ENCODE measurements around the gene IL12A. TPM values are rescaled to one million over a fixed set of nuclear protein-coding genes. Genes with fewer than 3 reads are reported as not detected.

The IL12A gene
- total RNA-seq = 1.0 TPM in 1 of 2 replicates, not detected in the other

- peak; percentile 41 for DNase-seq (ENCODE audit: low read depth)
Measured at GRCh38 chr3:159988617-159989271, at the start of gene IL12A. IL12A (plus strand) TSS chr3:159988835.

DNA sequence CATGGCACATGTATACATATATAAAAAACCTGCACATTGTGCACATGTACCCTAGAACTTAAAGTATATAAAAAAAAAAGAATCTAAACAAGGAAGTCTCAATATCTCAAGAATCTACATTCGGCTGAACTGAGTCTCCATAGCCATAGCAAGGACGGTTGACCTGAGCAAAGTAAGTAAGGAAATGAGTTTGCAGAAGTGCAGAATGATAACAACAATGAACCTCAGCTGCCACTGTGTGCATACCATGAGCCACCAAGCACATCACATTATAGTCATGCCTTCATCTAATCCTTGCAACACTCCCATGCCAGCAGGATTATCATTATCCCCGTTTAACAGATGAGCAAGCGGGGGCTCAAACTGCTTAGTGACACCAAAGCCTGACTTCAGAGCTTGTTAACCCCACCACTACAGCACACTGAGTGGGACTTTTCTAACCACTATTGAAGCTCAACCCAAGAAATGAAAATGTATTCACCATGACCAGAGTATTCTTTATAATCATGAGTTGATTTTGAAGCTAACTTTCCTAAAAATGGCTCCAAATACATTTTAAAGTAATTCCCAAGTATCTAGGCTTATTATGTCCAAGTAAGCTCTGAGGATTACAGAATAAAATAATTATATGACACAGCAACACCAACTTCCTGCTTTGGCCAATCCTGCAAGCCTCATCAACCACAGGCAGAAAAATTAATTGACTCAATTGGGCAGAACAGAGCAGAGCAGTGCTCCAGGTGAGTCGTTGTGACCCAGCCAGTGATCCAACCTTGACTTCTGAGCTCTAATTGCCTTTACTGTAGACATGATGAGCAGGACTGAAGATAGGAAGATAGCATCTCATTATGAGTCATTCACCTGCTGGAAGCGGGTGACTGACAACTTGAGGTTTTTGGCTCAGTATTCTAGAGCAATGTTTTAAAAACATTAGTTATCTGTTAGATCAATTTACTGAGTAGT is 47.3 kb upstream of the IL12A start:
- DNase-seq (ENCODE audit: low read depth) = peak; percentile 19

DNA sequence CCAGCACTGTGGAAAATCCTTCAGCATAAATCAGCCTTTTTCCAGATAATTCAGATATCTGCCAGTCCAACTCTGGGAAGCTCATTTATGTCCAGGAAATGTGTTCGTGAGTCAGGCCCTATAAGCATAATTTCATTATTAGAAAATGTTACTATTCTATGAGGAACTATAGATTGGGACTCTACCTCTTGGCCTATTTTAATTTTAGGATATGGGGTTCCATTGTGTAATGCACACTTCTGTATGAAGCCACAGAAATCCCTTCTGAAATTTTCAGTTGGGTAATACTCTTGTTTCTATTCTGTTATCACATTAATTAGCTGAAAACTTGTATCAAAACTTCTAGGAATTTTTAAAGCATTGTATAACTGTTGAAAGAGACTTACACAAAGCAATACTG is 43.9 kb upstream of the IL12A start:
- no peak for DNase-seq (ENCODE audit: low read depth)

DNA sequence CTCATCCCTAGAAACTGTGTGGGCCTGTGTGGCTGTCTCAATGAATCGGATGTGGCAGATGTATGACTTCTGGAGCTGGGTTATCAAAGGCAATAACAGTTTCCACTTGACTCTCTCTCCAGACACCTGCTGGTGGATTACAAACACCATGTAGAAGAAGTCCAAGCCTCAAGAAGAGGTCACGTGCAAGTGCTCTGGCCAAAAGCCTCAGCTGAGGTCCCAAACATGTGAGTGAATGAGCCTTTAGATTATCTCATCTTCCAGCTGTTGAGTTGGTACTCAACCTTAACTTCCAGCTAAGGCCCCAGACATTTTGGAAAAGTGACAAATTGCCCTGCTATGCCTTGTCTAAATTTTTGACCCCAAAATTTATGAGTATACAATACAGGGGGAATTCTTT is 42.7 kb upstream of the IL12A start:
- no peak for DNase-seq (ENCODE audit: low read depth)

- DNase-seq (ENCODE audit: low read depth) = peak; percentile 18
Measured at GRCh38 chr3:159947220-159947619, 41.4 kb upstream of the IL12A start.

DNA sequence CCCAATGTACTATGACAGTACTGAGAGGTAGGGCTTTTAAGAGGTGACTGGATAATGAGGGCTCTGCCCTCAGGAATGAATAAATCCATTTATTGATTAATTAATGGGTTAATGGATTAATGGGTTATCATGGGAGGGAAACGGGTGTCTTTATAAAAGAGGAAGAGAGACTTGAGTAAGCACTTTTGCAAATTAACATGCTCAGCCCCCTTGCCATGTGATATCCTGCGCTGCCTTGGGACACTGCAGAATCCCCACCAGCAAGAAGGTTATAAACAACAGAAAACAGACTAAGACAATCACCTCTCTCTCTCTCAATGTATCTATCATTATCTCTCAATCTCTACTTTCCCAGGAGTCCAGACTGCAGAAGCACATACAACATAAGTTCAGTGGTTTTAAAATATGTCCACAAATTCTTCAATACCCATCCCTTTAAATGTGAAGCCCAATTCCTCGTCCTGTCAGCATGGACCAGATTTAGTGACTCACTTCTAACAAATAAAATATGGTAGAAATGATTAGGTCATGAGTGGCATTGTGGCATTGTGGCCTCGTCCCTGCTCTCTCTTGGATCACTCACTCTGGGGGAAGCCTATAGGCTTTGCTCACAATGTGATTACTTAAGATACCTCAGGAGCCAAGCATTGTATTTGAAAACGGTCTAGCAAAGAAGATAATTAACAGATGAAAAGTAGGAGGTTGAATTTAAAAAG is 40.0 kb upstream of the IL12A start:
- DNase-seq (ENCODE audit: low read depth) = no peak

DNA sequence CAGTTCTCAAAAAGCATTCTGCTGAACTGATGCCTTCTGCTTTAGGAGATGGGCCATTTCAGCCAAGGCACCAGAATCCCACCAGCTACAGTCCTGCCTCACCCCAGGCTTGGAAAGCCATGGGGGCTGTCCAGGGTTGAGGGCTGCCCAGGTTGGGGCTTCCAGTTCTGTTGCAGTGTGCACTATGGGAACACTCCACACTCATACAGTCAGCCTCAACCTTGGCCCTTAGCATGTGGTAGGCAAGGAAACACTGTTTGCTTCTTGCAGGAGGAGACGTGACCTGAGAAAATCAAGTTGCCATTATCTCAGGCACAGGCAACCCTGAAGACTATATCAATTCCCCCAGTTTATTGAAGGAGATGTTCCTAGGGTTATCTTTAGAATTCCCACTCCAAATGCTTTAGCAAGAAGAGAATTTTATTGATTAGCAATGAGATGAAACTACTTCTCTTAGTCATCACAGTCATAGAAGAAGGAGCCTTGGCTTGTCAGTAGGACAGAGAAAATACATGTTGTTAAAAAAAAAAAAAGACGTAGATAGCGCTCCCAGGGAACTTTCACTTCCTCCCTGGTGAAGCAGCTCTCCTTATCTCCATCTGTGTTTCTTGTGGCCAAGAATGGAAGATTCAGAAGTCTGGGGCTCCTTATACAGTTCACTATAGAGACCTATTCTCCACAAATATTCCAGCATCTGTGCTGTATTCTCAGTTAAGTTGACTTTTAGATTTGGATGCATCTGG is 38.3 kb upstream of the IL12A start:
- DNase-seq (ENCODE audit: low read depth) = no peak

- DNase-seq (ENCODE audit: low read depth) = no peak
Measured at GRCh38 chr3:159951540-159951939, 37.1 kb upstream of the IL12A start.

DNA sequence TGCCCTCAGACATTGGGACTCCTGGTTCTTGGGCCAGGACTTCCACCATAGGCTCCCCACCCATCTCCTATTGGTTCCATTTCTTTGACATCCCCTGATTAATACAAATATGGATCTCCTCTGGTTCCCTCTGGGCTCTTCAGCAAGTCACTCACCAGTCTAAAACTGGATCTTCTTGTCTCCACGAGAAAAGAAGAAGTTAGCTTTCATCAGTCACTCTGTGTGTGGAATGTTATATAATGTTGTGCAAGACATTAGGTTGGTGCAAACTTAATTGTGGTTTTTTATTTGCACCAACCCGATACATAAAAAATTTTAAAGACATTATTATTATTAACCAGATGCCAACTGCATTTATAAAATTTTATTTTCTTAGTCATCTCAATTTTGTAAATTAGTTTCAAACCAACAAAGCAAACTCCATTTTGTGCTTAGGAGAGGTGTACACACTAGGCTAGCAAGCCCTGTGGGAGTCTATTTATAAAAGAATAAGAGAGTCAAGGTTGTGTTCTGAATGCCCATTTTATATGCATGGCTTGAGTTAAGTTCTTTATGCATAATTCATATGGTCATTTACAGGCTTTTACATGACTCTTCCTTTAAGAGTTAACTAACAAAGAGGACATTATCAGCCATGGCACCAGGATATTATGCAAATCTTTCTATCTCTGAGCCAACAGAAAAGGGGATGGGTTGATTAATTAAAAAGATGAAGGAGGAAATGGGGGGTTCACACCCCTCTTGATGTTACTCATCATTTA is 35.1 kb upstream of the IL12A start:
- DNase-seq (ENCODE audit: low read depth) = peak; percentile 24

DNA sequence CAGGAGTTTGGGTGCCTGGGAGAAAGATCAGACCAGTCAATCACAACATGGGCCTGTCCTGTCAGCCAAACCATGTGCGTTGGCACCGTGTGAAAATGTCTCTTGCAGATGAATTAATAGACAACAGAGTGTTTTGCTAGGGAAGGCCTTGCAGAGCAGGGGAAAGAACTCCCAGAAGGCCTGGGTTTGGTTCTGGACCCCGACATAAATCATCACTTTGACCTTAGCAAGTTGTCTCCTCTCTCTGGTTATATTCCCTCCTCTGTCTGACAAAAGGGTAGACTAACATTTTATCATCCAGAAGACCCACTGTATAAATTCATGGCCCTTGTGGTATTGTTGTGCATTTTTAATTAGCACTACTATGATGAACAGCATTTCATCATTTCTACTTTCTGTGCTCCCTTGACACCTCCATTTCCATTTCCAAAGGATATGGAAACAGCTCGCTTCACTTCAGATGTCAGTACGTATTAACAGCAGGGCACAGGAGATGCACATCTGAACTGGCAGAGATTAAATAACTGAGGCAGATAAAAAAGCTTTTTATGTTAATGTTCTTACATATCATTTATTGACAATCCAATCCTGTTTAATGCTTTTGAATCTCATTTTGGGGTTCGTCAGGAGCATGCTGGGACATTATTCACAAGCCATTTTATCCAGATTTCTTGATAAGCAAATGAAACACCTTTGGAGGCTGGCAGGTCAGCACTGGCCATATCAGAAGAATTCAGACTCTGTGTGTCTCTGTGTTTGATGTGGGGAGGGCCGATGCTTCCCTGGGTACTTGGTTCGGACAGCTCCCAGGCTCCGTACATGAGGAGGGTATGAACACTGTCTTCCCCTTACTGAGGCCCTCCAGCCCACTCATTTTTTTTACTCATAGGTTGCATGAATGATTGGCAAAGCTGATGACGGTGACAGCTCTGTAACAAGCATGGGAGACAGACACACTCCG is 28.2 kb upstream of the IL12A start:
- DNase-seq (ENCODE audit: low read depth) = no peak

DNA sequence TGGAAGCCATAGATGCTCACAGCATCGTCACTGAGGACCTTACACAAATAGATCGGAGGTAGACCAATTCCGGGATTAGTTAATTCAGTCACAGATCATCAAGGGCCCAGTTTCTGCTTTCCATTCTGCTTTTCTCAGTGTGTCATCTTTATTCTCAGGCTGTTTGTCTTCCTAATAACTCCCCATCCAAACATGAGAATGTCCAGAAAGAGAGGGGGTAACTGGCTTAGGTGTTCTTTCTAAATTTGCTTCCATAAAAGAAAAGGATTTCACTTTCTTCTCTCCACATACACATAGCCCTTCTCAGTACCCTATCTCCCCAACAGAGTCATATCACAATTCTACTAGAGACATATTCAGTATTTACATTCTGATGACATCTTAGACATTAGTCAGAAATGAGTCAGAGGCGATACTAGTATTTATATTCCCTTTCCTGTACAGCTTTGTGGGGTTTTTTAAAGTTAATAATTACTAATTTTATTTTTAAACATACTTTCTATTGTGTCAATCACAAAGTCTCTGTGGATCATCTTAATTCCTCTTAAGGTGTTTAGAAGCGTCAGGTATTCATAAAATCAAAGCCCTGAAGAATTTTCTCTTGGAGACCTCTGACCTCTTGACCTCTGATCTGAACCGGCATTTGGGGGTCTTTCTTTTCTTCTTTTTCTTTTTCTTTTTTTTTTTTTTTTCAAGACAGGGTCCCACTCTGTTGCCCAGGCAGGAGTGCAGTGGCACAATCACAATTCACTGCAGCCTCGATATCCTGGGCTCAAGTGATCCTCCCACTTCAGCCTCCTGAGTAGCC is 24.3 kb upstream of the IL12A start:
- DNase-seq (ENCODE audit: low read depth) = peak; percentile 83

GRCh38 chr3:159971311-159971710 is 17.3 kb upstream of the IL12A start:
- DNase-seq (ENCODE audit: low read depth) = no peak

DNA sequence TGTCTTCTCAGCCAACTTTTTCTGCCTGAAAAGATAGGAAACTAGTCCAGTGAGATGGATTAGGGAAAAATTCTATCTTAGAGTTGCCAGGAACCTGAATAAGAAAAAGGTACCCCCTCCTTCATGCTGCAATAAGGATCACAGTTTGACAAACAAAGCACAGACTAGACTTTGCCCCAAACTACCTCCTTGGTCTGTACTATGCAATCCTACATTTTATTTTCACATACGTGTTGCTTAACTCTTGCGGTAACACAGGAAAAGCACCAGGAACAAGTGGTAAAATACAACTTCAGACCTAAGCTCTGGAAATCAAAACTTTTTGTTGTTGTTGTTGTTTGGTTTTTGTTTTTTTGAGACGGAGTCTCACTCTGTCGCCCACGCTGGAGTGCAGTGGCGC is 11.3 kb upstream of the IL12A start:
- DNase-seq (ENCODE audit: low read depth) = no peak

DNA sequence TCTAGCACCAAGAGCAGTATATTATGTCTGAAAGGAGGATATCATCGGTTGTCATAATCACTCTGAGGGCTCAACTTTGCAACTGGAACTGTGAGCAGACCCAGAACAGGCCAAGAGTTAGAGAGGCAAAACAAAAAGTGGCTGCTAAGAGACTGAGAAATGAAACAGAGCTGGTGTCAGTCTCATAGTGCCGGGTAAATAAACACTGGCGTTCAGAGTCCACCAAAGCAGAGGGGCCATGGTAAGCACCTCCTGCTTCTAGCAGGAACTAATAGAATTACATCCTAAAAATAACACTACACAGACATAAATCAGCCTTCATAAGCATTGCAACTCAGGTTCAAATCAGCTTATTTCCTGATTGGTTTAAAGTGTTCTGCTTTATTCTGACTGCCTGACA is 10.3 kb upstream of the IL12A start:
- no peak for DNase-seq (ENCODE audit: low read depth)

- no peak for DNase-seq (ENCODE audit: low read depth)
Measured at GRCh38 chr3:159978918-159979703, 9.5 kb upstream of the IL12A start.

- DNase-seq (ENCODE audit: low read depth) = no peak
Measured at GRCh38 chr3:159982442-159982974, 6.1 kb upstream of the IL12A start.

DNA sequence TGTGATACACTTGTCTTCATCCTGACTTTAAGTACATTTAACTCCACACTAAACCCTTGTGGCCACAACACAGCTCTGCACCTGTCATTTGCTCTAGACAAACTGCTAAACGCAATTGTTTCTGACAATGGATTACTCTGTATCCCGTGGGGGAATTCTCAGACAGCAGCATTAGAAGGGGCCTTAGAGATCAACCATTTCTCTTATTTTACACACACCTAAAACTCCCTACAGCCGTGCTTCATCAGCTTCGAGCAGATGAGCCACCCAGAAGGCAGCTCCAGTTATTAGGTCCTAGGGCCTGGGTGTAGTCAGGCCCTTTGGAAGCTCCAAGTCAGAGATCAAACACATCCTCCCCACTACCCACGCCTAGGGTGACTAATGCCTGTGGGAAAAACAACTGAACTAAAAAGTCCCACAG is 1.3 kb upstream of the IL12A start:
- DNase-seq (ENCODE audit: low read depth) = peak; percentile 71
